GM12801 (cell line): ENCODE results near the gene PRKCI.

Source experiments
- CTCF ChIP-seq: IDR thresholded peaks from one replicate; pipeline ENCODE4 v1.5.1; 2011; ENCODE audit warnings: control low read depth; ENCODE audit not compliant: insufficient read length; ENCODE audit errors: extremely low read depth

The PRKCI gene

GRCh38 chr3:170324962-170325361 lies 102.7 kb downstream of the PRKCI start:
- no peak for TF ChIP-seq CTCF

- TF ChIP-seq CTCF: no peak
Observed at GRCh38 chr3:170327040-170327808, 105.0 kb downstream of the PRKCI start.

GRCh38 chr3:170330366-170330765 lies 108.1 kb downstream of the PRKCI start:
- TF ChIP-seq CTCF: no peak

GRCh38 chr3:170331143-170331542 lies 108.9 kb downstream of the PRKCI start:
- no peak for TF ChIP-seq CTCF

GRCh38 chr3:170337420-170337819 lies 115.2 kb downstream of the PRKCI start:
- TF ChIP-seq CTCF: no peak

GRCh38 chr3:170338690-170339340 lies 116.6 kb downstream of the PRKCI start:
- no peak for TF ChIP-seq CTCF

- TF ChIP-seq CTCF: no peak
Observed at GRCh38 chr3:170344971-170345370, 122.7 kb downstream of the PRKCI start.
